NCI-H524 treated with DMSO at 0.1 percent for 48 hours (cell line): ENCODE measurements around the gene TOMM70.
"Not testable (repeated sequence)": the region's sequence is repeated elsewhere in the genome, so short reads cannot be mapped to it uniquely, and the experiment has no call there.

ENCODE experiments used
- DNase-seq: peaks from one replicate; lab custom pipeline; 2025; lab: John Stamatoyannopoulos, UW

Gene TOMM70

DNA sequence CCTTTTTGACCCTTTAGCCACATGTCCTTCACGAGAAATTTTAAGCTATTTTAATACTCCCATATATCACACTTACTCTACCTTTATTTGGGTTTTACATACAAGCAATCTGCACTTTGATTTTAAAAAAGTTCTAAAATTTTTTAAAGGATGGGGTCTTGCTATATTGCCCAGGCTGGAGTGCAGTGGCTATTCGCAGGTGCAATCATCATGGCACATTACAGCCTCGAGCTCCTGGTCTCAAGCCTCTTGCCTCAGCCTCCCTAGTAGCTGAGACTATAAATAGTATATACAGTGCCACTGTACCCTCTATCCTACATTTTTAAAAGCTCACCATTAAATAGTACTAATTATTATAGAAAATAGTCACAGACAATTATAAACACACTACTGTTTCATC is 36.5 kb downstream of the TOMM70 start:
- no peak for DNase-seq

DNA sequence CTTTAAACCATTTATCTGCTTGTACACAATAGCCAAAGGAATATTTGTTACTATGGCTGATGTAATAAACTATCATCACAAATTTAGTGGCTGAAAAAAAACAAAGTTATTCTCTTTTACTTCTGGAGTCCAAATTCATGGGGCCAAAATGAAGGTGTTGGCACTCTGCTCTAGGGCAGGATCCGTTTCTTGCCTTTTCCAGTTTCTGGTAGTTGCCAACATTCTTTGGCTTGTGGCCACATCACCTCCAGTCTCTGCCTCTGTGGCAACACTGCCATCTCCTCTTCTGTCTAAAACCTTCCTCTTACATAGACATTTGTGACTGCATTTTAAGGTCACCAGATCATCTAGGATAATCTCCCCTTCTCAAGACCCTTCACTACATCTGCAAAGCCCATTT is 39.0 kb downstream of the TOMM70 start:
- no peak for DNase-seq

DNA sequence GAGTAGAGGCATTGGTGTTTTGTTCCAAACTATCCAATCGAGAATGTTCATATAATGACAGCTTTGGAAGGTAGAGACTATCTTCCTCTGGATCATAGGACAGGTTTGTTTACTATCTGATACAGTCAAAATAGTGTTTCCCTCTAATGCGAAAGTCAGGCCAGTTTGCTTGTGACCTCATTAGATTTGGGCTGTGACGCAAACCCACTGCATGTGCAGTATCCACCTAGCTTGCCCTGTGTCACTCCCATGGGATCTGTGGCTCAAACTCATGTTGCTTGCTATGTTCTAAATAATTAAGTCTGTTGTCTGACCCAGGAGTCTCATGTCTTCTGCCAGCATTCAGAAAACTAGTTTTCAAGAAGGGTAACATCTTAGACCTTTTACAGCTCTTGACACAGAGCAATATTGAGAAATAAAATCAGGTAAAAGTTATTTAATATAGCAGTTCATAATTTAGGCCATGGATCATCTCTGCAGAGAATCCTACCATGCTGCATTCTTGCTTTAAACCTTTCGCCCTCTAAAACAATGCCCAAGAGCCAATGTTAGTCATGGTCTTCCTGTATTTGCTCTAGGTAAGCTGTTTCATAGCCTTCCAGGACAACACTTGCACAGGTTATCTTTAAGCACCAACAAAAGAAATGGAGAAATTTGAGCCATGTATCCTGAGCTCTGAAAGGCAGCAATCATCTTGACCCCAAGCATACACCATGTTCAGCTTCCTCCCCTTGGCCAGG is 40.0 kb downstream of the TOMM70 start:
- DNase-seq, result no peak

DNA sequence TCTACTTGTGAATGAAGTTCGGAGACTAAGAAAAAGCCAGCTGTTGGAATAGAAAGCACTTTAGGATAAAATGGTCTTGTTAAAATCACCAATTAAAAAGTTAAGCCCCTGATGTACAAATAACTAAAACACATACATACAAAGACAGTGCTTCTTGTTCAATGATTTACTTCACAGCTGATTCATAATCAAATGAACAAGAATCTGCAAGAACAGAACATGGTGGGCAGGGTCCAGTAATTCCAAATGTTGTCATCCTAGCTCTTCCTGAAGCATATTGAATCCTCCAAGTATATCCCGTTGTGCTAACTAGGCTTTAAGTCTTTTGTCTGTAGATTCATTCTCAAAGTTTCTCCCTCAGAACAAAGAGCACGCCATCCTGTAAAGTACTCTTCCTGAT is 41.9 kb downstream of the TOMM70 start:
- DNase-seq, result no peak

DNA sequence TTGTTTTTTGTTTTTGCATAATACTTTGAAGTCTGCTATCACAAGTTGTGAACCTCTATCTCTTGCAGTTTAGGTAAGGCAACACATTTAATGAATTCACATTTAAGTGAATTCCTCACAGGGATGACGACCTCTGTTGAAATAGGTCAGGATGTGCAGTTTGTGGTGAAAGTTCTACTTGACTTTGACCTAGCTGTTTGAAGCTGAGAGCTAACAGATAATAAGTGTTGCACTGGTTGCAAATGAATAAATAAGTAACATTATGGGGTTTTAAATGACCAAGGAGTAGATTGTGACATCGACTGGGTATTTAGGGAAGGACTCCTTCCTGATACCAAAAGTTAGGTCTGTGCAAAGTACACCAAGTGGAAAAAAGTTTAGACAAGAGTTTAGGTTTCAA is 42.5 kb downstream of the TOMM70 start:
- DNase-seq, result no peak

DNA sequence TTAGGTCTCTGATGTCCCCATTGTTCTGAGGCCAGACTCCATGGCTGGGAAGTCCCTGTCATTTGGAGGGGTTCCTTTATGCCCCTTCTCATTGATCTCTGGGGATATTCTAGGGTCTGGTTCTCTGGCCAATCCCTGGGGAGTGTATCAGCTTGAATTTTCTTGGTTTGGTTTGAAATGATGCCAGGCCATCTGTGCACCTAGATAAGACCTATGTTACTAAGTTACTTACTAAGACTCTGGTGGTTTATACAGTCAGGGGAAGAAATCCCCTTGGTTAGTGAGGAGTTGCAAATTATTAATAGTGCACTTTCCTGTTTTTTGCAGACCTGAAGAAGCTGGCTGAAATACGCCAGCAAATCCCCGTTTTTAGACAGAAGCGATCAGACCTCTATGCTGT is 46.0 kb downstream of the TOMM70 start:
- DNase-seq, result peak; percentile 45

DNA sequence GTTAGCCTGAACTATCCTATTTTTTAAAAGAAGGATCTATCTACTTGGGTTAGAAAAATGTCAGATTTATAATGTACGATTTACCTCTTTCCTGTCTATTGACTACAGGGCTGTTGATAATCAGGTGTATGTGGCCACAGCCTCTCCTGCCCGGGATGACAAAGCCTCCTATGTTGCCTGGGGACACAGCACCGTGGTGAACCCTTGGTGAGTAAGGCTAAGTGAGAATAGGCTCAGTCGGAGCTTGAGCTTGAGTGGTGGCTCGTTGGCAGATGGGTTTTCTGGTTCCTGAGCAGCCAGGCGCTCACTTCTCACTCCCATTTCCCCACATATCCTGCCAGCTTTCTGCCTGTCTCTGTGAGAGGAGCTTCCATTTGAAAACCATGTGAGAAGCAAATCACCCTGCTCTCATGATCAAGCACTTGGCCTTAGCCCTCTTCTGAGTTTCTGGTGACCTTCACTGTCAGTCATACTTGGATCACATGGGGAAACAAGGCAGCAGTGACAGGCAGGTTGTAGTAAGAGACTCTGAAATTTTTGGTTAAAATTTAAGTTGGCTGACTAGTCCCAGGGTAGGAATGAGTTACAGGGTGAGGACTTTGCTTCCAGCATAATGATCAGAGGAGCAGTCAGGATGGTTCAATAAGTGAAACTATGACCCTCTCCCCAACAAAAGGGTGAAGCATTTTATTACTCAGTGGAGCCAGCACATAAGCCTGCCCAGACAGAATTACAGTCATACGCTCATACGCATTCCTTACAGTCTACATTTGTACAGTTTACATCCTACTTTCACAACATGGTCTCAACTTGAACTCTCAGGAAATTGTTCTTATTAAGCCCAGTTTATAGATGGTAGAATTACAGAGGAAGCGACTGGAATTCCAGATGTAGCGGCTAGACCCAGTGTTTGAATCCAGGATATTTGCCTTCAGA is 48.3 kb downstream of the TOMM70 start:
- no peak for DNase-seq

DNA sequence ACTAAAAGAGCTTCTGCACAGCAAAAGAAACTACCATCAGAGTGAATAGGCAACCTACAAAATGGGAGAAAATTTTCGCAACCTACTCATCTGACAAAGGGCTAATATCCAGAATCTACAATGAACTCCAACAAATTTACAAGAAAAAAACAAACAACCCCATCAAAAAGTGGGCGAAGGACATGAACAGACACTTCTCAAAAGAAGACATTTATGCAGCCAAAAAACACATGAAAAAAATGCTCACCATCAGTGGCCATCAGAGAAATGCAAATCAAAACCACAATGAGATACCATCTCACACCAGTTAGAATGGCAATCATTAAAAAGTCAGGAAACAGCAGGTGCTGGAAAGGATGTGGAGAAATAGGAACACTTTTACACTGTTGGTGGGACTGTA is 49.1 kb downstream of the TOMM70 start:
- DNase-seq, result not testable (repeated sequence)

DNA sequence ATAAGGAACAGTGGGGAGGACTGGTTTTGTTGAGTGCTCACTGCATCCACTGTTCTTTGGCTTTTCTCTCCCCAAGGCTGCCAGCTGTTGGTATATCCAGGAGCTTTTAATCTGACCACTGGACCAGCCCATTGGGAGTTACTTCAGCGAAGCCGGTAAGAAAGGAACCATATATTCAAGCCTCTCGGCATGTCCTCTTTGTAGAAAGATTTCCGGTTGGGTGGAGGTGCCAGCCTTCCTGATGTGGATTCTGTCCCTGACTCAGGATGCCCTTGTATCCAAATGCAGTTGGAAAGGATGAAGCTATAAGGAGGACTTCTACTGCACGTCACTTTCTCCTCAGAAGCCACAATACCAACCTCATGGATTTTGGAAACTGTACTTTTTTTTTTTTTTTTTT is 52.2 kb downstream of the TOMM70 start:
- no peak for DNase-seq

DNA sequence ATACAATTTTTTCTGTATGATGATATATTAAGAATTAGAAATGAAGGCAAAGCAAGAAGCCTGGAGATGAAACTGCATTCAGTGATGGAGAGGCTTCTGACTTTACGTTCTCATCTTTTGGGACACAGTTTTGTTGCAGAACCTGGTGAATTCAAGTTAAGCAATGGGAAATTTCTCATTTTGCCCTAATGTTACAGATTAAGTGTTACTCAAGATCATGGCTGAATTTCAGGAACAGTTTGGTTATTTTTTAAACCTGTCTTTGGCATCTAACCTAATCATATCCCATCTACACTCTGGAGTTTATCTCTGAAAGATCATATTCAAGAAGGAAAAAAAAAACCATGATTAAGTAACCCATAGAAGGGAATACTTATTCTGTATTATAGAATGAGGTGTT is 60.4 kb downstream of the TOMM70 start:
- DNase-seq, result no peak

DNA sequence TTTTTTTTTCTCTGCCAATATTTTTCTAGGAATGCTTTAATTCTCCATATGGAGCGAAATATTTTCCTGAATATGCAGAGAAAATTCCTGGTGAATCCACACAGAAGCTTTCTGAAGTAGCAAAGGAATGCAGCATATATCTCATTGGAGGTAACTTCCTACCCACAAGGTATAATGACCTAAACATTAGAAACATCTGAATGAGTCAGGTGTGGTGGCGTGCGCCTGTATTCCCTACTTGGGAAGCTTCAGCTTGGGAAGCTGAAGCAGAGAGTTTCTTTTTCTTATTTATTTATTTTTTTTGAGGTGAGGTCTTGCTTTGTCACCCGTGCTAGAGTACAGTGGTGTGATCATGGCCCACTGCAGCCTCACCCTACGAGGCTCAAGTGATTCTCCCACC is 61.1 kb downstream of the TOMM70 start:
- no peak for DNase-seq

DNA sequence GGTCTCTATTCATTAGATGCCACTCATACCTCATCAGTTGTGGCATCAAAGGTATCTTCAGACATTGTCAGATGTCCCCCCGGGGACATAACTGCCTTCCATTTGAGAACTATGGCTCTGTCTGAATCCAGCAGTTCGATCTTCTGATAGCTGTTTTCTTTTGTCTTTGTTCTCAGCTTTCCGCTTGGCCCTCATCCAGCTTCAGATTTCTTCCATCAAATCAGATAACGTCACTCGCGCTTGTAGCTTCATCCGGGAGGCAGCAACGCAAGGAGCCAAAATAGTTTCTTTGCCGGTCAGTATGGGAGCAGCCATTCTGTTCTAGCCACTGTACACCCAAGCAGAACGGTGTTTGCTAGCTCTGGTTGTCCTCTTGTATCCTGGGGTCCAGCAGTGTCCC is 62.0 kb downstream of the TOMM70 start:
- no peak for DNase-seq

DNA sequence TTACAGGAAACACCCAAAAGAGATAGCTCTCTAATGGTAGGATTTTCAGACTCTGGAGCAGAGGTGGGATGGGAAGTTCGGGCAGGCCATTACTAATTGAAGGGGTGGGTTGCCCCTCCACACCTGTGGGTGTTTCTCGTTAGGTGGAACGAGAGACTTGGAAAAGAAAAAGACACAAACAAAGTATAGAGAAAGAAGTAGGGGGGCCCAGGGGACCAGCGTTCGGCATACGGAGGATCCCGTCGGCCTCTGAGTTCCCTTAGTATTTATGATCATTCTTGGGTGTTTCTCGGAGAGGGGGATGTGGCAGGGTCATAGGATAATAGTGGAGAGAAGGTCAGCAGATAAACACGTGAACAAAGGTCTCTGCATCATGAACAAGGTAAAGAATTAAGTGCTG is 64.7 kb downstream of the TOMM70 start:
- DNase-seq, result not testable (repeated sequence)

DNA sequence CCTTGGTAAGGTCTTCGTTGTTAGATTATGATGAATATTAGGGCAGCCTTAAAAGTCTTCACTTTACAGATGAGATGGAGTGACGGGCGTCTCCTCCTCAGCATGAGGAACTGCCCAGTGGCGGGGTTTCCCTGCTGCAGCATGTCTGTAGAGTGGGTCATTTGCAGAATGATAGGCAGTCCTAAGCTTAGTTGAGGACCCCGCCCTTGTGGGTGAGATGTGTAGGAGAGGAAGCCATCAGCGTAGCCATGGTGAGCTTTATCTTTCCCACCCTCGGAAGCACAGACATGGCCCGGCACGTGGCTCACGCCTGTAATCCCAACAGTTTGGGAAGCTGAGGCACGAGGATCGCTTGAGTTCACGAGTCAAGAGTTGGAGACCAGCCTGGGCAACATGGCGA is 65.5 kb downstream of the TOMM70 start:
- no peak for DNase-seq

DNA sequence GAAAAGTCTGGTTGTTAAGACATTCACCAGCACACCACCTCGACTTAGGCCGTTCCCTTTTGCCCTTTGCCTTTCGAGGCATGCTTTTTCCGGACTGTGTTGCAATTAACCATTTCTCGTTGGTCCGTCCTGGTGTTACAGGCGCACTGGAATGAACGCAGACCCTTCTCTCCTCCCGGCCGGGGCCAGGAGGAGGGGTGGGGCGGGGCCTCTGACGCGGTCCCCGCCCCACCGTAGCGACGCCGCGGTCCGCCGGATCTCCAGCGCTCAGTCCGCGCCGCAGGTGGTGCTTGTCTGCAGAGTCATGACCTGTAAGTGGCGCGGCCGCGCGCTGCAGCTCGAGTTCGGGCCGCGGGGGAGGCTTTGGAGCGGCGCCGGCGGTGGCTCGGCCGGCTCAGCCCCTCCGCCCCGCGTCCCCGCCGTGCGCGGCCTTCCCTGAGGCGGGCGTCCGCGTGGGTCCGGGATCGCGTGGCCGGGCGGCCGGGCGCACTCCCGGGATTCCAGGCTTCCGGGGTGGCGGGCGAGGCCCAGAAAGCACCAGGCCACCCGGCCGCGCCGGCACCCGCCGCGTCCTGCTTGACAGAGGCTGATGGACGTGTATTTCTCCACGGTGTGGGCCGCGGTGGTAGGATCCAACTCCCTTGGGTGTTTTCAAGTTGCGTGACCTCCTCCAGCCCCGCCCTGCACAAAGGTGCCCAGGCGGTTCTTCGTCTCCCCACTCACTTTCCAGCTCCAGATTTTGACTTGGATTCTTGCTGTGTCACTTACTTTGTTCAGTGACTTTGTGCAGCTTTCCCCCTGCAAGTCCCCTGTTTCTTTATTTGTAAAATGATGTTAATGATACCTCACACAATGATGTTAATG is 66.2 kb downstream of the TOMM70 start, which contains the start of gene NIT2:
TSS of gene NIT2 (plus strand) at position 270 of the 864 bp plus-strand sequence. CDS start at position 305, 35 bp downstream.
- peak; percentile 44 for DNase-seq

DNA sequence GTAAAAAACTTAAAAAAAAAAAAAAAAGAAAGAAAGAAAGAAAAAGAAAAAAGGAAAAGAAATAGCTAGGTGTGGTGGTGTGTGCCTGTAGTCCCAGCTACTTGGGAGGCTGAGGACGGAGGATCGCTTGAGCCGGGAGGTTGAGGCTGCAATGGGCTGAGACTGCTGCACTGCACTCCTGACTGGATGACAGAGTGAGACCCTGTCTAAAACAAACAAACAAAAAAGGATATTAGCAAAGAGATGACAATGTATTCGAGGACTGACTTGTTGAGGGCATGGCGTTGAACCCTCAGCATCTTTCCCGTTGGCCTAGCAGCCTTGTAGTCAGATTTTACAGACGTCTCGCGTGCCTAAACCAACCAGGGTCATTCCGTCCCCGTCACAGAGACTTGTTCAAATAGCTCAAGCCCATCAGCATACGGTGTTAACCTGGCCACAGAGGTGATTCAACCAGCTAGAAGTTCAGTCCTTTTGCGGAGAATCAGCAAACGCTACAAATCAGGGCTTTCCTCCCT is 66.9 kb downstream of the TOMM70 start:
- no peak for DNase-seq

DNA sequence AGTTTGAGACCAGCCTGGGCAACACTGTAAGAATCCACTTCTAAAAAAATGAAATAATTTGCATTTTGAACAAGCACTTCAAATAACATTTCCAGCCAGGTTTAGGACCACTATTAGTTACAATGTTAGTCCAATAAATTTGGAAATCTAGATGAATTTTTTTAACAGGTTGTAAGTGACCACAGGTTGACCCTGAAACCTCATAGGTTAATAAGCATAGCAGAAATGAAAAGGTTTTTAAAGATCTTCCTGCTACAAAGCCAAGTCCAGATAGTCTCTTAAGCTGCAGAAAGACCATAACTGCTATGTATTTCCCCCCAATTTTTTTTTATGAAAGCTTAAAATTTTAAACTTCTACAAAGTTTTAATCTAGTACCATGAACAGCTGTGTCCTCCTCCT is 67.8 kb downstream of the TOMM70 start:
- no peak for DNase-seq

DNA sequence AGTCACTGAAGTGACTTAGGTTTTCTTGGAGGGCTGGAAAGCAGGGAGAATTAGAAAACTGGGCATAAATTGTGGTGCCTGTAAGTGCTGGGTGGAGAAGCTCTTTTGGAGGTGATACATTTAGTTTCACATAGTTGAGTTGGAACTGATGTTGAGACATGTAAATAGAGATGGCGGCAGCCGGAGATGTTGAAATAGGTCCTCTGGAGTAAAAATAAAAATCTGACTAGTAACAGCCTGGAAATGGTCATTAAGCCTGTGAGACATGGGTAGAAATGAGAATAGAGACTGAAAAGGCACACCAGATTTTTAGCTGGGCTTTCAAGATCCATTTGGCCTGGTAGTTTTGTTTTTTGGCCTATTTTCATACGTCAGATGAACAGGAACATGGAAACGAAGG is 69.2 kb downstream of the TOMM70 start:
- DNase-seq, result no peak

DNA sequence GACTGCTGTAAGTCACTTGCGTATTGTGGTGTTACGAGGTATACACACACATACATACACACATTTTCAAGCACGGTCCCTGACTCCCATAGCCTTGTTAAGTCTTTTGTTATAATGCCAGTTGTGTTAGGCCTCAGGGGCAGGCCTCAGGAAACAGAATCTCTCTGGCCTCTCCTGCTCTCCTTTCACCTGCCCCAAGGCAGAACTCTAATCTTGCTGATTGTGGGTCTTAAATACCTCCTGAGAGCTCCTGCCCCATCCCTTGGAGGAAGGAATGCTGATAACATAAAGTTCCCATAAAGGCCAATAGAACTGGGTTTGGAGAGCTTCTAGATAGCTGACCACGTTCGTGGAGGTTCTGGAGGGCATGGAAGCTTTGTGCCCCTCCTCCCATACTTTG is 70.2 kb downstream of the TOMM70 start:
- no peak for DNase-seq

DNA sequence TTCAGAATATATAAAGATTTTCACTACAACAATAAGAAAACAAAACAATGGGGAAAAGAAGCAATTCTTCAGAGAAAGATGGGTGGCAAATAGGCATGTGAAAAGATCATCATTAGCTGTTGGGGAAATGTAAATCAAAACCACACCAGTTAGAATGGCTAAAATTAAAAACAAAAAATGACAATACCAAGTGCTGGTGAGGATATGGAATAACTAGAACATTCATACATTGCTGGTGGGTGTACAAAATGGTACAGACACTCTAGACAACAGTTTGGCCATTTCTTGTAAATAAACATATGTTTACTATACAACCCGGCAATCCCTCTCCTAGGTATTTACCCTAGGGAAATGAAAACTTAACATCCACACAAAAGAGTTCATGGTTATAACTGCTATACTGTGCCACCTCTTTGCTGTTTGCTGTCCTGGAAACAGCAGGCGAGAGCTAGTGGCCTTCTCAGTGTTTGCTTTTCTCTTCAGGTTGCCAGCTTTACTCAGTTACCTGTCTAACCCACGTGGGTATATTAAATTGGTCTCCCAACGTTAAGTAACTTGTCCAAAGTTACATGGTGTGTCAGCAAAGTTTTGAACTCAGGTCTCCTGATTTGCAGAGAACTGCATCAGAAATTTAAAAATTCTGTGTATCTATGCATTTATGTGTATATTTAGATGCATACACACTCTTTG is 70.9 kb downstream of the TOMM70 start:
- no peak for DNase-seq

DNA sequence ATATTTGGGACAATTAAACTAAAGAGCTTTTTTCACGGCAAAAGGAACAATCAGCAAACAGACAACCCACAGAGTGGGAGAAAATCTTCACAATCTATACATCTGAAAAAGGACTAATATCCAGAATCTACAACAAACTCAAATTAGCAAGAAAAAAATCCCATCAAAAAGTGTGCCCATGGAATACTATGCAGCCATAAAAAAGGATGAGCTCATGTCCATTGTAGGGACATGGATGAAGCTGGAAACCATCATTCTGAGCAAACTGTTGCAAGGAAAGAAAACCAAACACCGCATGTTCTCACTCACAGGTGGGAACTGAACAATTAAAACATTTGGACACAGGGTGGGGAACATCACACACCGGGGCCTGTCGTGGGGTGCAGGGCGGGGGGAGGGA is 73.5 kb downstream of the TOMM70 start:
- not testable (repeated sequence) for DNase-seq
